Suppressor macrophage treated with lipopolysaccharide for 4 hours (primary cell): ENCODE results near the gene BAHCC1.

Source experiments
- DNase-seq: peaks from one replicate; pipeline ENCODE4 v3.0.0-alpha.2; 2020

Gene BAHCC1

GRCh38 chr17:81398832-81399411 lies 3.7 kb downstream of the BAHCC1 start:
- DNase-seq, result no peak

DNA sequence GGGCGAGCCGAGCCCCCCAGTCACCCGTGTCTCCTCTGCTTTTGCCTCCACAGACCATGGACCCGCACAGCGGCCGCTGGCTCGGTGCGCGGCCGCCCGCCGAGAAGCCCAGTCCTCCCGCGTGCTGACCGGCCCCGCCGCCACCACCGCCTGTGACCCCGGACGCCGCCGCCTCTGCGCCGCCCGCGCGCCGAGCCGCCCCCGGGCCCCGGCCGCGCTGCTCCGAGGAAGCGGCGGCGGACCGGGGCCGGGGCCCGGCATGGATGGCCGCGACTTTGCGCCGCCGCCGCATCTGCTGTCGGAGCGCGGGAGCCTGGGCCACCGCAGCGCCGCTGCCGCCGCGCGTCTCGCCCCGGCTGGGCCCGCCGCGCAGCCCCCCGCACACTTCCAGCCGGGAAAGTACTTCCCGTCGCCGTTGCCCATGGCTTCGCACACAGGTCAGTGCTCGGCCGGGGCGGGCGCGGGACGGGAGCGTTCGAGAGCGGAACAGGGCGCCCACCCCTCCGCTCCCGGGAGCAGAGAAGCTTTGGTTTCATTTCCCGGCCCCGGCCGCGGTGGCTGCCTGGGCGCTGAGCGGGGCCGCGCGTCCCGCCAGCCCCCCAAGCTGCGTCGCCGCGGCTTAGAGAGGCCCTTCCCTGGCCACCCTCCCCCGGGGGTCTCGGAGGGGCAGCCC lies 4.4 kb downstream of the BAHCC1 start:
- DNase-seq, result peak; percentile 79

- DNase-seq, result peak; percentile 52
Measured at GRCh38 chr17:81400154-81400977, 5.1 kb downstream of the BAHCC1 start.

DNA sequence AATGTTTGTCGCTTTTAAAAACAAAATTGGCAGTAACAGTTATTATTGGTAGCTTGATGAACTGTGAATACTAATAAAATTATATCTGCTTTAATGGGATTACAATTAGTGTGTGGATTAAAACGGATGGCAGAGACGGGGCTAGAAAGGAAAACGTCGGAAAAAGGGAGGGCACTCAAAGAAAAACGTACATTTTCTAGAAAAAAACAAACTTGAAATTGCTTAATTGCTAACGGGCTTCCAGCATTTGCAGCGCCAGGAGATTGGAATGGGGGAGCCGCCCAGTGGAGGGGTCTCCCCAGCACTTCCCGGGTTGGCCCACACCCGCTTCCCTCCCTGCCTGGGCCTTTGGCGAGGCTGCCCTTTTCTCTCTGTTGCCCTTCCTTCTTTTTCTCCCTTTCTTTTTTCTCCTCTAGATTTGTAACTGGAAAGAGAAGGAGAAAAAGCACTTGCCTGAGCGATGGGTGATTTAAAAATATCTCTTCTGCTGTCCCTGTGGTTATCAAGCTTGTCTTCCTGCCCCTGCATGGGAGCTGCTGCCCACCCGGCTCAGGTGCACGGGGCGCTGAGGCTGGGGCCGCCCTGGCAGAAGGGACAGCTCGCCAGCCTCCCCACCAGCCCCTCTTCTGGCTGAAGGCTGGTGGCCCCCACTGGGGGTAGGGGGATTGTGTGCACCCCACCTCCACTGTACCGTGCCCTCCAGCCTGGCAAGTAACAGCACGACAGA lies 5.9 kb downstream of the BAHCC1 start:
- DNase-seq, result no peak

- peak; percentile 55 for DNase-seq
Measured at GRCh38 chr17:81401723-81402529, 6.7 kb downstream of the BAHCC1 start.

GRCh38 chr17:81402530-81402941 lies 7.3 kb downstream of the BAHCC1 start:
- DNase-seq, result no peak

- no peak for DNase-seq
Measured at GRCh38 chr17:81402981-81403467, 7.8 kb downstream of the BAHCC1 start.

DNA sequence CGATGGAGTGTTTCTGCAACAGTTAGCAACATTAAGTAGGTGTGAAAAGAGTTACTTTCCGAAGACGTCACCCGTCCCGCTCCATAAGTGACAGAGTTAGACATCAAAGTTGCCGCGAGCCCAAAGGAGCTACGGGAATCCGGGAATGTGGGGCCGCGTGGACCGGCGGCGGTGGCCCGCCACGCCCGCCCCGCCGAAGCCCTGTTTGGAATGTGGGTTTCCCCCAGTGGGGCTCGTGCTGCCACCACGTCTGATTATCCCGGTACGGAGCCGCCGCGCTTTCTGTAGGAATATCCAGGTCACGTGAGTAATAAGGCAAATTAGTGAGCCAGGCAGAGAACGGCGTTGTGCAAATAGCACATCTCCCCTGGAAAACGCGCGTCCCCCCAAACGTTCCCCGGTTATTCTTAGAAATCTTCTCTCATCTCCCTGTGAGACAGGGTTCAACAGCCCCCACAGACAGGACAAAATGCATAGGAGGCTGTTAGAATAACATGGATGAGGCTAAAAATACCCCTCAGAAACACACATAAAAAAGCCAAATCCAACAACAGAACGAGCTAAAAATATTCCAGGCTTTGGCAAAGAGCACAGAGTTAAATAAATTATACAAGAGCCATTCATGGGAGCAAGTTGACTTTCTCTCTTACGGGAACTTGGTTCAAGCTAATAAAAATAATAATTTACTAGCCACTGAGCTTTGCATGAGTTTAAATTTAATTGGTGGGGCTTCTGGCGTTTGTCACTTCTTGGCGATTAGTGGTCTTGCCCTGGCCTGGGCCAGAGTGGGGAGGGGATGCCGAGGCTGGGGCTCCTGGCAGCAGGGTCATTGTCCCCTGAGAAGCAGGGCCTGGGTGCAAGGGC lies 8.6 kb downstream of the BAHCC1 start:
- no peak for DNase-seq

- no peak for DNase-seq
Measured at GRCh38 chr17:81404558-81405165, 9.4 kb downstream of the BAHCC1 start.

DNA sequence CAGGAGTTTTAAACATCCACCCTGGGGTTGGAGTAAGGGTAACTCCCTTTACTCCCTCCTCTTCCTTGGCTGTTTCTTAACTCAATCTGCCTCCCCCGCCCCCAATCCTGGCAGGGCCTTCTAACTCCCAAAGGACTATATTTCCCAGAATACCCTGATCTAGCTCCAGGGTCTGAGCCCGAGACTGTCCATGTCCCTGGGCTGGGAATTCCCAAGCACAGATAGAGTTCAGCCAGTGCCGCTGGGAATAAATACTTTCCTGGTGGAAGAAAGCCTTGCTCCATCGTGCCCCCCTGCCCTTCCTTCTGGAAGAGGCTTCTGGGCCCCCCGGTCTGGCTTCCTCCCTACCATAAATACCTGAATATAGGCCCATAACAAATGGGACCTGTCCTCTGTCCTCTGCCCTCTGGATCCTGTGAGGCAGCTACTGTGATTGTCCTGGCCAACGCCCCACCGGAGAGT lies 10.2 kb downstream of the BAHCC1 start:
- no peak for DNase-seq

DNA sequence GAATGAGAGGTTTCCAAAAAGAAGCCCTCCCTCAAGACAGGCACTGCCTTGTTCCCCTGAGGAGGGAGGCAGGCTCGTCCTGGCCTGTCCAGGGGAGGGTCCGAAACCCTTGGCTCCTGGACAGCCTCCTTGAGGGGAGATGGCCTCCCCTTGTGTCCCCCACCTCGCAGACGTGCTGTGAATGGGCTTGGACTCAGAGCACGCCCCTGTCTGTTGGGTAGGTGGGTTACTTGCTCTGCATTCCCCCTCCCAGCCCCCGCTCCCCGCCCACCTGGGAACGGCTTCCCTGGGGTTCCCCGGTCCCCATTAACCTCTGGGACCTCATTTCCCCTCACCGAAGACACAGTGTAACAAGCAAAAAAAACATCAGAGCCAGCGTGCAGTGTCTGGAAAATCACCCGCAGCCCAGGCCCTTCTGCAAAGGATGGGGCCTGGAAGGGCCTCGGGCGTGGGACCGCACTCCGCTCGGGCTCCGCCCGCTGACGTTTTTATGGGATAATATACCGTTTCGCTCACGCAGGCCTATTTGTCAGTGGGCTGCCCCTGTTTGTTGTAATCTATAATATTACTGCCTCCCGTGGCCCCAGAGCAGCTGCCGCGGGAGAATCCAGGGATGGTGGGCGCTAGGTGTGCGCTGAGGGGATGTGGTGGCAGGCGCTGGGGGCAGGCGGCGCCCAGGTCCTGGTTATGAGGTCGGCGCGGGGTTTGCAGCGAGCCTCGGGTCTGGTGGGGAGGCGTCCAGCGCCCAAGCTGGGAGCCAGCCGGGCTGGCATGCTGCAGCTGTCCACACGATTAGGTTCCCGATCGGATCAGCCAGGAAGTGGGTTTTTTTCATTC lies 11.1 kb downstream of the BAHCC1 start:
- DNase-seq, result no peak

GRCh38 chr17:81408049-81408448 lies 12.8 kb downstream of the BAHCC1 start:
- DNase-seq, result no peak

DNA sequence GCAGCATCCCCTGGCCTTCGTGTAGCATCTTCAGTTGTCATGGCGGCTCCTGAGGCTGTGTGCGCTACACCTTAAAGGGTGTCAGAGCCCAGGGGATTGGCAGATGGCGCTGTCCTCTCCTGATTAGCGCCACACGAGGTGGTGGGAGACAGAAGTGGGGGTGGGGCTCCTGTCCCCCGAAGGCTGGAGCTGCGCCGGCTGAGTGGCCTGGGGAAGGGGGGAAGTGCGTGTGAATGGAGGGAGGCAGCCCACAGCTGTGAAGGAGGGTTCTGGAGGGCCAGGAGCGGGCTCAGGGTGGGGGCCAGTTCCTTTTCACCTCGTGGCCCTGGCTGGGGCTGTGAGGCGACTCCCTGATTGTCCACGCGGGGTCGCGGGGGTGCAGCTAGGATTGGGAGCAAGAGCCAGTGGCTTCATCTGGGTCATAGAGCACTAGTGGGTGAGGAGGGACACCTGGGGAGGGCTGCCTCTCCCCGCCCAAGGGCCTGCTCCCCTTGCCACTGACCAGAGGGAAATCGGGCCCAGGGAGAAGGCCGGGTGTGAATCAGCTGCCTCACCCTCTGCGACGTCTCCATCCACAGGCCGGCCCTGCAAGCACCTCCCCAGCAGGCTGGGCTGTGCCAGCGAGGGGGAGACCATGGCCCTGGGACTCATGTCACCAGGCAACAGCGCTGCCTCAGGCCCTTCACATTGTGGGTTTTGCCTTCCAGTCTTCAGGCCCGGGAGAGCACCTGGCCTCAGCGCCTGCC lies 14.1 kb downstream of the BAHCC1 start:
- no peak for DNase-seq

DNA sequence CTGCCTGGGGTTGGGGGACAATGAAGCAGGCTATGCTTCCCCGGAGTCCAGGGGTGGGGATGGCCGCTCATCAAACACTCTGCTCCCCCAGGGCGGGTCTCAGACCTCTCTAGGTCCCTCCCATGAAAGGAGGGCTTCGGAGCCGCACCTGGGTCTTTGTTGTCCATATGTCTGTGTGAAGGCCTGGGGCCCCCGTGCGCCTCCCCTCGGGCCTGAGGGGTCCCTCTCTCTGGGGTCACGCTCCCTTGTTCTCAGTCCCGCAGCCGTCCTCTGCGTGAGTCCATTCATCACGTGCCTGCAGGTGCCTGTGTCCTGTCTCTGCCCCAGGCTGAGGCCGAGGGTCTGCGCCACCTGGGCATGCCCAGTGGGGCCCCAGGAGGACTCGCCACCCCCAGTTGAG lies 15.6 kb downstream of the BAHCC1 start:
- no peak for DNase-seq

DNA sequence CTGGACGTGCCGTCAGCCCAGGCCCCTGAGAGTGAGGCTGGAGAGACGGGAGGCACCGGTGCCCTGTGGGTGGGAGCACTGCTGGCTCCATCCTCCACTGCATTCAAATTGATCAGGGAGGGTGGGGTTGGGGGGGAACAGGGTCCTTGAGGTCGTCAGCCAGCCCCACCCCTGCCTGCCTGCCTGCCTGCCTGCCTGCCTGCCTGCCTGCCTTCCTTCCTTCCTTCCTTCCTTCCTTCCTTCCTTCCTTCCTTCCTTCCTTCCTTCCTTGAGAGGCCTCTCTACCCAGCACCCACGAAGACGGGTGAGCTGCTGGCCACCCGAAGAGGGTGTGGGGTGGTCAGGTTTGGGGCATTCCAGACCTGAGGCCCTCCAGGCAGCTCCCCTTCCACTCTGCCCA lies 16.0 kb downstream of the BAHCC1 start:
- DNase-seq, result no peak

- DNase-seq, result no peak
Measured at GRCh38 chr17:81412490-81413093, 17.3 kb downstream of the BAHCC1 start.

- DNase-seq, result no peak
Measured at GRCh38 chr17:81413497-81414135, 18.4 kb downstream of the BAHCC1 start.
